Activated CD8-positive, alpha-beta memory T cell treated with anti-CD3 and anti-CD28 coated beads, Interleukin-2, amount 50 U/mL, for 4 hours (primary cell): Measurements from ENCODE around the gene PHOSPHO1.
A peak's percentile ranks its signal among the peaks of the same experiment; 100 is the strongest.
"Not testable (repeated sequence)": the region's sequence is repeated elsewhere in the genome, so short reads cannot be mapped to it uniquely, and the experiment has no call there.

ENCODE experiments used
- DNase-seq: peaks from one replicate; pipeline ENCODE4 v3.0.0-alpha.2; 2020

PHOSPHO1 gene, protein sequence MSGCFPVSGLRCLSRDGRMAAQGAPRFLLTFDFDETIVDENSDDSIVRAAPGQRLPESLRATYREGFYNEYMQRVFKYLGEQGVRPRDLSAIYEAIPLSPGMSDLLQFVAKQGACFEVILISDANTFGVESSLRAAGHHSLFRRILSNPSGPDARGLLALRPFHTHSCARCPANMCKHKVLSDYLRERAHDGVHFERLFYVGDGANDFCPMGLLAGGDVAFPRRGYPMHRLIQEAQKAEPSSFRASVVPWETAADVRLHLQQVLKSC

DNA sequence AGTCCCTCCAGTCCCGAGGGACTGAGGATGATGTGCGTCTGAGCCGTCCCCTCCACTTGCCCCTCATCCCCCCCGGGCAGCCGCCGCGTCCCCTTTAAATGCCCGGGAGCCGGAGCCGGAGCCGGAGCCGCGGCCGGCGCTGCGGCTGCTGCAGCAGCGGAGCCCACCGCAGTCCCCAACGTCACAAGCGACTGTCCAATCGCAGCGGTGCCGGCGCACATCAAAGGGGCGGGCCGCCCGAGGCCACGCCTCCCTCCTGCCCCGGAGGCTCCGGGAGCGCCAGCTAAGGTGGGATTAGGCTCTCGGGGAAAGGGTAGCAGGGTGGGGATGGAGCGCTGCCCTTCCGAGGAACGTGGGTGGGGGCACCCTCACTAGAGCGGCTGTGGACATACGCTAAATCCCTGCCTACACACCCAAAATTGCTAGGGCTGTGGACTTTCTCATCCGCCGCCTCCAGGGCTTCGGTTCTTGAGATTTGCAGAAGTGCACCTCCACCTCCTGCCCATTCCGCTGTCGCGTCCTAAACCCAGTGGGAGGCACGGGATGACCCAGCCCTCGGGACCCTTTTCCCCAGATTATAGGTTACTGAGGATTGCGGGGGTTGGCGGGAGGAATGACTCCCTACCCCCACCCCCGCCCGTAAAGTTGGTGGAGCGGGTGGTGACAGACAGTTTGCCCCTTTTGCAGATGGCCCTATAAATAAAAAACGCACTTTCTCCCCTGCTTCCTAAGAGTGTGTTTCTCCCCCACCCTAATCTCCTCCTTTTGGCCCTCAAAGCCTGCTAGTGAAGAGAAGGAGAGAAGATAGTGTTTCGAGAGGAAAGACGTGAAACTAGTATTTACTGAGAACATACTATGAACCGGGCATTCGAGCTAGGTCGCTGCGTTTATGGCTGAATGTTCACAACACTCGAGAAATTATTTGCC is at the start of gene PHOSPHO1:
Gene PHOSPHO1 (minus strand): TSS at position 152 of the 927 bp plus-strand sequence. CDS start 4,096 bp downstream, outside the sequence.
- DNase-seq = peak; percentile 89

DNA sequence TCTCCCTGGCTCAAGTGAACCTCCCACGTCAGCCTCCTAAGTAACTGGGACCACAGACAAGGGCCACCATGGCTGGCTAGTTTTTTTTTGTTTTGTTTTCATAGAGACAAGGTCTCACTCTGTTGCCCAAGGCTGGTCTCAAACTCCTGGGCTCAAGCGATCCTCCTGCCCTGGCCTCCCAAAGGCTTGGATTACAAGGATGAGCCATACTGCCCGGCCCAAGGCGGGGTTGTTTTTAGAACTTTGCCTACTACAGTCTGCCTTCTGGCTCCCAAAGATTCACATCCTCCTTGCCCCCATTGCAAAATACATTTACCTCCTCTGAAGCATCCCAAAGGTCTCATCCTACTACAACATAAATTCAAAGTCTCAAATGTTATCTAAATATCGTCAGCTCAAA is 49.5 kb upstream of the PHOSPHO1 start:
- no peak for DNase-seq

DNA sequence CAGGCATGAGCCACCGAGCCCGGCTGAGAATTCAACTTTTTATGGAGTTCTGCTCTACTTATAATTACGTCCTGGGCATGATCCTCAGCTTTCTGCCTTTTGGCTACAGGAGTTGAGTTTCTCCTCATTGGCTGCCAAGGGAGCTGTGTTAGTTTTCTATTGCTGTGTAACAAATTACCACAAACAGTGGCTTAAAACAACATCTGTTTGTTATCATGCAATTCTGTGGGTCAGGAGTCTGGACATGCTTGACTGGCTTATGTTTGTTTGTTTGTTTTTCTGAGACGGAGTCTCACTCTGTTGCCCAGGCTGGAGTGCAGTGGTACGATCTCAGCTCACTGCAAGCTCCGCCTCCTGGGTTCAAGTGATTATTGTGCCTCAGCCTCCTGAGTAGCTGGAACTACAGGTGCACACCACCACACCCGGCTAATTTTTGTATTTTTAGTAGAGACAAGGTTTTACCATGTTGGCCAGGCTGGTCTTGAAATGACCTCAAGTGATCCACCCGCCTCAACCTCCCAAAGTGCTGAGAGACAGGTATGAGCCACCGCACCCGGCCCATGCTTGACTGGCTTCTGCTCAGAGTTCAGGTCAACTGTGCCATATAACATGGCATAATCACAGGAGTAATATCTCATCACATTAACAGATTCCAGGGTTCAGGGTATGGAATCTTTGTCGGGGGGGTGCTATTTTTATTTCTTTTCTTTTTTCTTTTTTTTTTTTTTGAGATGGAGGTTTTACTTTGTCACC is 48.9 kb upstream of the PHOSPHO1 start:
- not testable (repeated sequence) for DNase-seq

DNA sequence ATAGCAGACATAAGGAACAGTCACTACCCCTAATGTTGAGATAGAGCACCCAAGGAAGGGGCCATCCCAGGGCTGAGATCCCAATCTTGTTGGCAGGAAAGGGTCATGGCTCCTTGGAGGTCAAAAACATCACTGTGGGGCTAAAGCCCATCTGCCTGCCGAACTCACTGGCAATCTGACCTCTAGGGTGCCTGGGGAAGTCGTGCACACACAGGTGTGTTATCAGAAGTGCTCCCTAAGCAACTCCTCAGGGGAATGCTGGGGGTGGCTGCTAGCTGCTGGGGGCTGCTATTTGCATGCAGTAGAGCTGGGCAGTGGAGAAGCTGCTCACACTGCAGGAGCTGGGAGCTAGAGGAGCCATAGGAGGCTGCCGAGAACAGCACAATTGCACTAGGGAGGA is 47.5 kb upstream of the PHOSPHO1 start:
- no peak for DNase-seq

DNA sequence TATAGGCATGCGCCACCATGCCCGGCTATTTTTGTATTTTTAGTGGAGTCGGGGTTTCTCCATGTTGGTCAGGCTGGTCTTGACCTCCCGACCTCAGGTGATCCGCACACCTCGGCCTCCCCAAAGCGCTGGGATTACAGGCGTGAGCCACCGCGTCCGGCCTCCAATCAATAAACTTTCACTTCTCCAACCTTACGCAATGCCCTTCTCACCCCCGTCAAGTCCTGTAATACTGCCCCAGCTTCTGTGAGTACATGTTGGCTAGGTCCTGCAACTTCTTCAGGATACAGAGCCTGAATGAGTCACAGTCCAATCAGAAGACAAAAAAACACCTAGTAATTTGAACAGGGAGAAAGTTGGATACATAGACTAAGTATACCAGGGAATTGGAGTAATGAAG is 47.1 kb upstream of the PHOSPHO1 start:
- no peak for DNase-seq

DNA sequence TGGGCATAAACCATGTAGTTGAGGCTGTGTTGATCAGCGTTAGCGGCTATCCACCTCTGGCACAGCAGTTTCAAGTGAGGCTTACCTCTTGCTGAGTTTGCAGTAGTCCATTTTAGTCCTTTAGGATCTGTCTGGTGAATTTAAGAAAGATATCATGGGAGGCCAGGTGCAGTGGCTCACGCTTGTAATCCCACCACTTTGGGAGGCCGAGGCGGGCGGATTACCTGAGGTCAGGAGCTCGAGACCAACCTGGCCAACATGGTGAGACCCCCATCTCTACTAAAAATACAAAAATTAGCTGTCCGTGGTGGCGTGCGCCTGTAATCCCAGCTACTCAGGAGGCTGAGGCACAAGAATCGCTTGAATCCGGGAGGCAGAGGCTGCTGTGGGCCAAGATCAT is 45.4 kb upstream of the PHOSPHO1 start:
- DNase-seq = not testable (repeated sequence)

DNA sequence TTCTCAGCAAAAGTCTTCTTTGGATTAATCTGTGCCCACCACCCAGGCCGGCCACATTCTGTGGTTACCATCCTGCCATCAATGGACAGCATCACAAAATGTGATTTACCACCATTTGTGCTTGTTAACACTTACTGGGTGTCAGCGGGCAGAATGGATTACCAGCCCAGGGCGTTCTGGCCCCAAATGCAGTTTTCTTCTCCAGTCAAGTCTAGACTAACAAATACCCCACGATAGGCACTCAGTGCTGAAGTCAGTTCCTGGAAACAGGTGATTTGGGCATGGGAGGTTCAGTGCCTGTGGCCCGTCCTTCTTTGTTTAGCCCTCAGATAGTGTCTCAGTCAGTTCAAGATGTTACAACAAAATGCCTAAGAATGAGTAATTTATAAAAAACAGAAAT is 38.8 kb upstream of the PHOSPHO1 start:
- no peak for DNase-seq

DNA sequence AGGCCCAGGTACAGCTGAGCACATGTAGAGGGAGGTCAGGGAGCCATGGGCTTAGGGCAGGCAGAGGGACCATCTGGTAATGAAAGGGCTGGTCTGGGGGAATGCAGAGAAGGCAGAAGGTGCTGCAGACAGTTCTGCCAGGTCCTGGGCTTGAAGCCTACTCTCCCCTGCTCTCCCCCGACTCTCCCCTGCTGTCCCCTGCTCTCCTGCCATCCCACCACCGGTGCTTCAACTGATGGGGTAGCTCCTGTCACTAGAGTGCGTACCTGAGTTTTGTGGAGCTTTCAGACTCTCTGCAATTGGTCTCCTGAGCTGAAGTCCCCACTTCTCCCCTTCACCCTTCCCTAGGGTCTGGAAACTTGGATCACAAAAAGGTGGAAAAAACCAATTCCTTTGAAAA is 37.3 kb upstream of the PHOSPHO1 start:
- DNase-seq = no peak

DNA sequence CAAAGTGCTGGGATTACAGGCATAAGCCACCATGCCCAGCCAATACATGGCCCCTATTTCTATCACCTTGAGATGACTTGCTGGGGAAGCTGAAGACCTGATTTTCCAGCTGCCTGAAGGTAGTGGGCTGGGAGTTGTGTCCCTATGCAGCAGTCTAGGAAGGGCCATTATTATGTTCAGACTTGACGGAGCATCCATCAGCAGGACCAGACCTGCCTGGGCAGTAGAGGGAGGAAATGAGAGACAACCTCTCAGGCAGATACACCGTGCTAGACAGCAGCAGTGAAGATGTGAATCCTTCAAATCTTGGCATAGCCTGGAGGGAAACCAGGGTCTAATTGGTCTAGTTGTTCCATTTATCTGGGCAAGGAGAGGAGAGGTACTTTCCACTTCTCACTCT is 35.6 kb upstream of the PHOSPHO1 start:
- no peak for DNase-seq

DNA sequence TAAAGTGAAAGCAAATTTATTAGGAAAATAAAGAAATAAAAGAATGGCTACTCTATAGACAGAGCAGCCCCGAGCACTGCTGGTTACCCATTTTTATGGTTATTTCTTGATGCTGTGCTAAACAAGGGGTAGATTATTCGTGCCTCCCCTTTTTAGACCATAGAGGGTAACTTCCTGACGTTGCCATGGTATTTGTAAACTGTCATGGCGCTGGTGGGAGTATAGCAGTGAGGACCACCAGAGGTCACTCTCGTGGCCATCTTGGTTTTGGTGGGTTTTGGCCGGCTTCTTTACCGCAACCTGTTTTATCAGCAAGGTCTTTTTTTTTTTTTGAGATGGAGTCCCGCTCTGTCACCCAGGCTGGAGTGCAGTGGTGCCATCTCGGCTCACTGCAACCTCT is 31.0 kb upstream of the PHOSPHO1 start:
- not testable (repeated sequence) for DNase-seq

DNA sequence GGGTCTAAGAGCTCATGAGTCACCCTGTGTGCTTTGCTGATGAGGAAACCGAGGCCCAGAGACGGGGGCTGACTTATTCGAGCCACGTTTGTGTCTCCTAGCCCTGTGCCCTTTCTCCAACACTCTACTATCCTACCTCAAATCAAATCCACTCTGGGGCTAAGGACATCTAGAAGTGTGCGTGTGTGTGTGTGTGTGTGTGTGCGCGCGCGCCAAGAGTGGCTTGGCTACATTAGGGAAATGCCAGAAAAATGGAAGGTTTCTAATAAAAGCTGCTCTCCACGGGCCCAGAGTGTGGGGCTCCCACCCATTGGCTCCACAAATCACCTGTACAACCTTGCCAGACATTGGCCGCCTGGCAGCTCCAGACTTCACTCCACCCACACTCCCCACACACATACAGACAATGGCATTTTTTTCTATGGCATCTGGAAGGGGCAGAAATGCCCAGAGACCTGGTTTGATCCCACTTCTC is 30.3 kb upstream of the PHOSPHO1 start:
- DNase-seq = no peak

DNA sequence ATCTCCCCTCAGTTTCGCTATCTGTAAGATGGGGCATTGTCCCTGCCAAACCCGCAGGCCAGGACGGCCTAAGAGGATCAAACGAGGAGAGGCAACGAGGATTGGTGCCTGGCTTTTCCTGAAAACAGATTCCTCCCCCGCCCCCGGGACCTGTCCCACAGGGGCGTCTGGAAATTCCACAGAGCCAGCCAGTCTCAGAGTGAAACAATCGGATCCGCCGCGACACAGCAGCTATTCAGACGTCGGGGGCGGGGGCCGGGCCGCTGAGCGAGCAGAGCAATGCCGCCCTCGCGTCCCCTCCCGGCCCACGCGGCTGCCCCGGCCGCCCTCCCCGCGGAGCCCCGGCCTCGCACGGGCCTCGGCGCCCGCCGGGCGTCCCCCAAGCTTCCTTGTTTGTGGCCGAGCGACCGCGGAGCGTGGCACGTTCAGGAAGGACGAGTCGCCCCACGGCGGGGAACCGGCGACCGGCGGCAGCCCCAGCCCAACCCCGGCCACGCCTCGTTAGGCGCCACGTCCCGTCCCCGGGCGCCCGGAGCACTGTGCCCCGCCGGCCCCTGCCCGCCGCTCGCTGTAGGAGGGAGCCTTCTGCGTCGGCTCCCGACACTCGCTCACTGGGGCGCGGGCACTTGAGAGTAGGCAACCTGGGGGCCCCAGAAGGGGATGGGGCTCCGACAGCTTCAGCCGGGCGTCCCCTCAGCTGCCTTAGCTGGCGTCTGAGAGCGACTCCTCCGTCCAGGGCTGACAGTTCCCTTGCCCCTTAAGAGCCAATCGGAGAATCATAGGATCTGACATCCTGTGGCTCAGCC is 29.6 kb upstream of the PHOSPHO1 start:
- DNase-seq = peak; percentile 68

DNA sequence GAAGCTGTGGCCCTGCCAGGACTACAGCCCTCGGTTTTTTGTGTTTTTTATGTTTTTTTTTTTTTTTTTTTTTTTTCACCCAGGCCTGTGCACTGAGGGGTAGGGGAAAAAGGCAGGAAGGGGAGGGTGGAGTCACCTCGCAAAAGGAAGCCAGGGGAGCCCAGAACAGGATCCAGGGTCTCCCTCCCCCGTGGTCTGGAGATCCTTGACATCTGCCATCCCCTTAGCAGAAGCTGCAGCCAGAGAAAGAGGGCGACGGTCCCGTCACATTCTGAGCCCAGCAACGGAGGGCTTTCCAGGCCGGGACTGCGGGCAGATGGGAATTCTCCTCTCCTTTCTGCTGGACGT is 29.1 kb upstream of the PHOSPHO1 start:
- no peak for DNase-seq

DNA sequence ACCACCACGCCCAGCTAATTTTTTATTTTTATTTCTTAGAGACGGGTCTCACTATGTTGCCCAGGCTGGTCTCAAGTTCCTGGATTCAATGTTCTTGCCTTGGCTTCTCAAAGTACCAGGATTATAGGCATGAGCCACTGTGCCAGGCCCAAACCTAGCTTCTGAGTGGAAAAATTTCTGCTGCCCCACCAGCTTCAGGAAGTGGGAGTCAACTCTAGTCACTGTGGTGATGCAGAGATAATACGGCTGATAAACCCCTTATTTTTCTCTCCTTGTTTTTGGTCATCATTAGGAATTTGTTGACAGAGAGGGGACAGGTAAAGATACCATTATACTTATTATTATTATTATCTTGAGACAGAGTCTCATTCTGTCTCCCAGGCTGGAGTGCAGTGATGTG is 27.8 kb upstream of the PHOSPHO1 start:
- DNase-seq = no peak

DNA sequence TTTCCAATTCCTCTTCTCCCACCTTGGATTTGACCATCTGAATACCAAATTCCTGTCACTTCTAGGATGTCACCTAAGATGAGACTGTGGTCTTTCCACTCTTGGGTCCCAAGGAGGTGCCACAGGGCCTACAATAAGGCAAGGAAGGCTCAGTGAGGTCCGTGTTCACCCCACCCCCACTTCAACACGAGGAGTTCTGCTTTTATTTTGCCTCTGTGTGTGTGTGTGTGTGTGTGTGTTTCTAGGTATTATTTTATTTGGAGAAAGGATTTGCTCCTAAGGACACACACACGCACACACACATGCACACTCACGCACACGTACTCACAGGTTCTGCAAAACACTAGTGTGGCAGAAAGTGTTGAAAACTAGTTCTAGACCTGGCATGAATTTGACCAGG is 24.5 kb upstream of the PHOSPHO1 start:
- DNase-seq = no peak

DNA sequence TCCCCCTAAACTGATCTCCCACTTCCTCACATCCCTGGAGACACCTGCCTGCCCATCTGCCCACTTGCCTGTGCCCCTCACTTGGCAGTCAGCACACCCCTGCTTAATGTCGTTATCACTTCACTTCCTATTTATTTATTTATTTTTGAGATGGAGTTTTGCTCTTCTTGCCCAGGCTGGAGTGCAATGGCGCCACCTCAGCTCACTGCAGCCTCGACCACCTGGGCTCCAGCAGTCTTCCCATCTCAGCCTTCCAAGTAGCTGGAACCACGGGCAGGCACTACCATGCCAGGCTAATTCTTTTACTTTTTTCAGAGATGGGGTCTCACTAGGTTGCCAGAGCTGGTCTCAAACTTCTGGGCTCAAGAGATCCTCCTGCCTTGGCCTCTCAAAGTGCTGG is 23.5 kb upstream of the PHOSPHO1 start:
- no peak for DNase-seq

DNA sequence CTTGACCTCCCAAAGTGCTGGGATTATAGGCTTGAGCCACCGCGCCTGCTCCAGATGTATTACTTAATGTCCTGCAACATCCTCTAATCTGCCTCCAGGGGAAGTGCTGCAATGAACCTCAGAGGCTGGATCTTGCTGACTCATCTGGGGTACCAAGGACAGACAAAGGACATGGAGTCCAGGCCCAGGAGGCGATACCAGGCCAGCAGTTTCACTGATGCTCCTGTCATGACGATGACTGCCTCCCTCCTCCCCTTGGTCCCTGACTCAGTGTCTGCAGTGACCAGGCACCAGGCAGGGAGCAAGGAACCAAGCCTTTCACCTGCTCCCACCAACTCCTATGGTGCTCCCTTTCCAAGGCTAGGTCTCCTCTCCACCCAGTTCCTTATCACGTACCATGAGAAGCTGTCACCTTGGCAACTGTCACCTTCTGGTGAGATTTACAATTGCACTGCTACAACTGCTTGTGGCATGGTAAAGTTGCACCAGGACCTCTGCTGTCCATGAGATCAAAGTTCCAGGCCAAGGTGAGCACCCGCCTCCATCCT is 21.6 kb upstream of the PHOSPHO1 start:
- no peak for DNase-seq

DNA sequence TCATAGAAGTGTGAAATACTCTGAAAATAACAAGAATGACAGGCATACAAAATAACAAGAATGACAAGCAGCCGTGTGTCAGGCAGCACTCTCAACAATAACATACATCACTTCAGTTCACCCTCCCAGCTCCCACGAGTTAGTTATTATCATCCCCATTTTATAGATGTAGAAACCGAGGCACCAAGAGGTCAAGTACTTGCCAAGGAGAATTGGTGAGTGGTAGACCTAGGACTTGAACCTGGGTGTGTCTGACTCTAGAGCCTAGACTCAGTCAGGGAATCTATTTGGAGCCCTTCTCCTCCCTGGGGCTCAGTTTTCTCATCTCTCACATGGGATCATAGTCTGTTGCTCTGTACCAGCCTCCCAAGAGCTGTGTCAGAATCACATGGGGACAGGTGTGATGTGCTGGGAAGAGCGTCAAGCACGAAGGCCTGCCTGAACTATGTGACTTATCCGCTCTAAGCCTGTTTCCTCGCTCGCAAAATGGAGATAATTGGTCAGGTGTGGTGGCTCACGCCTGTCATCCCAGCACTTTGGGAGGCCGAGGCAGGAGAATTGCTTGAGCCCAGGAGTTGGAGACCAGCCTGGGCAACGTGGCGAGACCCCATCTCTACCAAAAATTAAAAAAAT is 19.4 kb upstream of the PHOSPHO1 start:
- DNase-seq = no peak

DNA sequence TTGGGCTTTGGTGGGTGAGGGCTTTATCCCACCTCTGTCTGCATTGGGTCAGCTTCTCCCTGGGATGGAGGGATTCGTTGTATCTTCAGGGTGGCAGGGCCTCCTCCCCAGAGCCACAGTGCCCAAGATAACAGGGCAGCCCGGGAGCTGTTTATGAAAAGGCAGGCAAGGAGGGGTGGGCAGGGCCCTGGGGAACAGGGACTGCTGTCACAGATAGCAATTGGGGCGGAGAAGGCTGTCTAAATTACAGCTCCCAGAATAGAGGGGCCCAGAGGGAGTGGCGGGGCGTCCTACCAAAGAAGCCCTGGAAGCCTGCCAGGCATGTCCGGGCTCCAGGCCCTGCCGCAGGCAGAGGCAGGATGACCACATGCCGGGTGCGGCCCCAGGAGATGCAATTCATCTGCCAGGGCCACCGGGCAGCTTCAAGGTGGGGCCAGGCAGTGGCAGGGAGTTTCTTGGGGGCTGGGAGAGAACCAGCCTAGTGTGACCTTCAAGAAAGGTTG is 18.8 kb upstream of the PHOSPHO1 start:
- DNase-seq = no peak

DNA sequence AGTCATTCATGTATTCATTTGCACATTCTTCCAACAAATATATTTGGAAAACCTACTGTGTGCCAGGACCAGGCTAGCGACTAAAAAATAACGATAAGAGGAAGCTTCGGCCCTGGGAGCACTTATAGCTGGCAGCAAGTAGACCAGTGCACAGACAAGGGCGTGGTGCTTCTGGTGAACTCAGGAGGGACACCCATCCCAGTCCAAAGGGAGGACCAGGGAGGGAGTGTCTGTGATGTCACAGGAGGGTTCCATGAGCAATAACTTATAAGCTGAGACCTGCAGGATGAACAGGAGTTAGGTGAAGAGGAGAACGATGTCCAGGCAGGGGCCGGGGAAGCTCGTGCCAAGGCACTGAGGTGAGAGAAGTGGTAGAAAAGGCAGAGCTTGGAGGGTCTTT is 17.4 kb upstream of the PHOSPHO1 start:
- DNase-seq = no peak

DNA sequence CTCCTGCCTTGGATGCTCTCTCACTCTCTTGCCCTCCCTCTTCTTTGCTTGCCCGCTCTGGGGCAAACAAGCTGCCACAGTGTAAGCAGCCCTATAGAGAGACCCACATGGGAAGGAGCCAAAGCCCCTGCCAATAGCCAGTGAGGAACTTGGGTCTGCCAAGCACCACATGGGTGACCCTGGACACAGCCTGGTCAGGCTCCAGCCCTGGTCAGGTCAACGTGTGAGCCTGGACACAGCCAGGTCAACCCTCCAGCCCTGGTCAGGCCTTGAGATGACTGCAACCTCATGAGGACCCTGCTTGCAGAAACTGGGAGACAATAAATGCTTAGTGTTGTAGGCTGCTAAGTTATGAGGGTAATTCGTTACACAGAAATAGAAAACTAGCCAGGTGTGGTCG is 14.3 kb upstream of the PHOSPHO1 start:
- DNase-seq = no peak

DNA sequence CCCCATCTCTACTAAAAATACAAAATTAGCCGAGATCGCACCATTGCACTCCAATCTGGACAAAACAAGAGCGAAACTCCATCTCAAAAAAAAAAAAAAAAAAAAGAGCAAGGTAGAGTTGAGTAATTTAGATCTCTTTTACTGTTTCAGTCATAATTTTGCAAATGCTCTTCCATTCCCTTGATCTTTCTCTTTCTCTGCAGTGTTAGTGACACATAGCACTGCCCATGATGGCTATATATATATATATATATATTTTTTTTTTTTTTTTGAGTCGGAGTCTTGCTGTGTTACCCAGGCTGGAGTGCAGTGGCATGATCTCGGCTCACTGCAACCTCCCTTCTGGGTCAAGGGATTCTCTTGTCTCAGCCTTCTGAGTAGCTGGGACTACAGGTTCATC is 12.2 kb upstream of the PHOSPHO1 start:
- DNase-seq = no peak
